Tibial nerve (tissue), 3 donors: Measurements from ENCODE around the gene ARHGAP35.

Experiments used
- POLR2A ChIP-seq, 2 donors: fragments of 450-650 bp; IDR thresholded peaks; one replicate each; pipeline ENCODE4 v1.6.1; 2017; ENCODE audit warnings: antibody characterized with exemption in 2 of 2, mild to moderate bottlenecking in 2 of 2, moderate library complexity in 2 of 2
- TF ChIP-seq, protein P1 (sequence below), 5 experiments: fragments of 200-600 bp in 3 of 5; fragments of 450-650 bp in 2 of 5; sonication (generic) in 3 of 5; IDR thresholded peaks; one replicate each; pipeline ENCODE4 v1.5.1; 2016 to 2019; ENCODE audit warnings: antibody characterized with exemption in 5 of 5, mild to moderate bottlenecking in 3 of 5, moderate library complexity in 2 of 5

DNA sequence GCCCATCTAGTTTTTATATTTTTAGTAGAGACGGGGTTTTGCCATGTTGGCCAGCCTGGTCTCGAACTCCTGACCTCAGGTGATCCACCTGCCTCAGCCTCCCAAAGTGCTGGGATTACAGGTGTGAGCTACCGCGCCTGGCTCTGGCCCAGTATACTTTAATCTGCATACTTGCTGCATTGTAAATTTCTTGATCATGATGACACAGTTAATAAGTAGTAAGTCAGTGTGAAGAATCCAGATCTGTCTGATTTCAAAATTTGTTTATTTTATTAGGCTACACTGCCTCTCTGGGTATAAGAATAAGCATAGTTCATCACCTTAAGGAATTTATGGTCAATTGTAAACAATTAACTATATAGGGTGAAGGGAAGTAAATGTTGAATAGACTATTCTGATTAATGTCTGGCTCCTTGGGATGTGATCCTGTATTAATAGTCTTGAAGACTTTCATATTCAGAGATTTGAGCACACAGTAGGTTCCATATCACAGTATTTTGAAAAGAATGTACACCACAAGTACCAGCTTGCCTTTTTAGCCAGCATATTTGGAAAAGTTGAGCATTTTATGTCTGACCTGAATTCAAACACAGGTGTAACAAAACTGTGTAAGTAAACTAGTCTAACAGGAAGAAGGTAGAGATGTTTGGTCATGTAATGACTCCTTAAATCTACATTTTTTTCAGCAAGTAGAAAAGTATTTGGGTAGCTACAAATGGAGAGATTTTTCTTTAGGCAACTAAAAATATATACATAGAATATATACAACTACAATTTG lies 7.4 kb downstream of the ARHGAP35 start:
- TF ChIP-seq, protein P1, sequence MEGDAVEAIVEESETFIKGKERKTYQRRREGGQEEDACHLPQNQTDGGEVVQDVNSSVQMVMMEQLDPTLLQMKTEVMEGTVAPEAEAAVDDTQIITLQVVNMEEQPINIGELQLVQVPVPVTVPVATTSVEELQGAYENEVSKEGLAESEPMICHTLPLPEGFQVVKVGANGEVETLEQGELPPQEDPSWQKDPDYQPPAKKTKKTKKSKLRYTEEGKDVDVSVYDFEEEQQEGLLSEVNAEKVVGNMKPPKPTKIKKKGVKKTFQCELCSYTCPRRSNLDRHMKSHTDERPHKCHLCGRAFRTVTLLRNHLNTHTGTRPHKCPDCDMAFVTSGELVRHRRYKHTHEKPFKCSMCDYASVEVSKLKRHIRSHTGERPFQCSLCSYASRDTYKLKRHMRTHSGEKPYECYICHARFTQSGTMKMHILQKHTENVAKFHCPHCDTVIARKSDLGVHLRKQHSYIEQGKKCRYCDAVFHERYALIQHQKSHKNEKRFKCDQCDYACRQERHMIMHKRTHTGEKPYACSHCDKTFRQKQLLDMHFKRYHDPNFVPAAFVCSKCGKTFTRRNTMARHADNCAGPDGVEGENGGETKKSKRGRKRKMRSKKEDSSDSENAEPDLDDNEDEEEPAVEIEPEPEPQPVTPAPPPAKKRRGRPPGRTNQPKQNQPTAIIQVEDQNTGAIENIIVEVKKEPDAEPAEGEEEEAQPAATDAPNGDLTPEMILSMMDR (IDR thresholded peaks at IDR 0.05), result no peak
- TF ChIP-seq POLR2A (IDR thresholded peaks at IDR 0.05), result no peak
